ENCODE measurements around the gene GPR15LG.

The GPR15LG gene

GRCh38 chr10:84234479-84234878, 60.9 kb downstream of the GPR15LG start:
- Histone ChIP-seq H3K27ac (ENCODE audit: low read depth, low read length) (no peak overlapping the region), H3F3A (ENCODE audit: insufficient read depth) (no peaks in the 10 kb centered on the region), H3K36me3 (ENCODE audit: low read length) (no peaks in the 10 kb centered on the region), H3K9me2 (replicated peaks; ENCODE audit: insufficient read depth, low read length) (no peaks in the 10 kb centered on the region), H3K9ac (ENCODE audit: low read length) (no peak overlapping the region), H3K9me3 (ENCODE audit: insufficient read depth, low read length) (no peaks in the 10 kb centered on the region), H2AFZ (ENCODE audit: low read depth, low read length, severe bottlenecking) (no peak overlapping the region), H3K79me2 (ENCODE audit: insufficient read depth, low read length) (no peaks in the 10 kb centered on the region), H3K4me2 (ENCODE audit: low read depth, low read length, poor library complexity, severe bottlenecking) (no peak overlapping the region), H4K20me1 (ENCODE audit: low read depth, low read length) (no peaks in the 10 kb centered on the region), H3K27me3 (ENCODE audit: low read length) (no peaks in the 10 kb centered on the region), H3K4me3 (ENCODE audit: insufficient read depth, low read length, poor library complexity, severe bottlenecking) (no peak overlapping the region)
- TF ChIP-seq, protein P1, sequence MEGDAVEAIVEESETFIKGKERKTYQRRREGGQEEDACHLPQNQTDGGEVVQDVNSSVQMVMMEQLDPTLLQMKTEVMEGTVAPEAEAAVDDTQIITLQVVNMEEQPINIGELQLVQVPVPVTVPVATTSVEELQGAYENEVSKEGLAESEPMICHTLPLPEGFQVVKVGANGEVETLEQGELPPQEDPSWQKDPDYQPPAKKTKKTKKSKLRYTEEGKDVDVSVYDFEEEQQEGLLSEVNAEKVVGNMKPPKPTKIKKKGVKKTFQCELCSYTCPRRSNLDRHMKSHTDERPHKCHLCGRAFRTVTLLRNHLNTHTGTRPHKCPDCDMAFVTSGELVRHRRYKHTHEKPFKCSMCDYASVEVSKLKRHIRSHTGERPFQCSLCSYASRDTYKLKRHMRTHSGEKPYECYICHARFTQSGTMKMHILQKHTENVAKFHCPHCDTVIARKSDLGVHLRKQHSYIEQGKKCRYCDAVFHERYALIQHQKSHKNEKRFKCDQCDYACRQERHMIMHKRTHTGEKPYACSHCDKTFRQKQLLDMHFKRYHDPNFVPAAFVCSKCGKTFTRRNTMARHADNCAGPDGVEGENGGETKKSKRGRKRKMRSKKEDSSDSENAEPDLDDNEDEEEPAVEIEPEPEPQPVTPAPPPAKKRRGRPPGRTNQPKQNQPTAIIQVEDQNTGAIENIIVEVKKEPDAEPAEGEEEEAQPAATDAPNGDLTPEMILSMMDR (IDR thresholded peaks at IDR 0.05; ENCODE audit: insufficient read depth, low read length, poor library complexity, severe bottlenecking): no peak
- TF ChIP-seq EZH2phosphoT487 (conservative IDR thresholded peaks at IDR 0.05; ENCODE audit: low read length): no peak

Data from SU-DHL-6 (cell line).